PC-3 (cell line): ENCODE measurements around the gene MMP27. TPM values are rescaled to one million over a fixed set of nuclear protein-coding genes. Genes with fewer than 3 reads are reported as not detected.
A peak's percentile ranks its signal among the peaks of the same experiment; 100 is the strongest.

Source experiments
- ATAC-seq: fragments of 200-7000 bp; cut with Tn5 transposase; 2 replicates; pipeline ENCODE4 v1.9.1; 2020; ENCODE audit warnings: mild to moderate bottlenecking, moderate library complexity
- BruUV-seq: library from RNA; stranded (reverse); fragments of 400-500 nt; replicated peaks from 2 replicates; lab custom pipeline; 2021; lab: Mats Ljungman, UMichigan
- CTCF ChIA-PET: fragments of 300-600 bp; sonication (Branson Sonifier 250); formaldehyde crosslinking; loops from one replicate; lab custom pipeline; 2022; ENCODE audit warnings: antibody characterized with exemption; lab: Charles Lee
- POLR2A ChIA-PET: fragments of 300-600 bp; sonication (Branson Sonifier 250); formaldehyde crosslinking; loops from one replicate; lab custom pipeline; 2022; ENCODE audit warnings: antibody characterized with exemption; ENCODE audit not compliant: unreplicated experiment; lab: Charles Lee
- DNase-seq: peaks from one replicate; pipeline ENCODE4 v3.0.0-alpha.2; 2015
- H2AFZ ChIP-seq: fragments of 300-600 bp; sonication (generic); 2 replicates; pipeline ENCODE4 v1.6.0; 2016; ENCODE audit warnings: antibody characterized with exemption, low read length
- H3F3A ChIP-seq: fragments of 300-600 bp; sonication (generic); one replicate; pipeline ENCODE4 v1.6.0; 2017; ENCODE audit warnings: antibody characterized with exemption, low read length, control low read depth, mild to moderate bottlenecking; ENCODE audit not compliant: unreplicated experiment
- H3K27ac ChIP-seq: fragments of 300-600 bp; sonication (generic); 2 replicates; pipeline ENCODE4 v1.5.1; 2016; ENCODE audit warnings: mild to moderate bottlenecking, low read length
- H3K27me3 ChIP-seq: fragments of 300-600 bp; sonication (generic); 2 replicates; pipeline ENCODE4 v1.6.1; 2016; ENCODE audit warnings: low read length, mixed read lengths
- H3K36me3 ChIP-seq: fragments of 300-600 bp; sonication (generic); 2 replicates; pipeline ENCODE4 v1.6.1; 2016; ENCODE audit warnings: low read depth, mixed run types, low read length, mixed read lengths
- H3K4me1 ChIP-seq: fragments of 300-600 bp; sonication (generic); 2 replicates; pipeline ENCODE4 v1.5.1; 2016; ENCODE audit warnings: low read length; ENCODE audit not compliant: insufficient read depth
- H3K4me2 ChIP-seq: fragments of 300-600 bp; sonication (generic); 2 replicates; pipeline ENCODE4 v1.6.0; 2016; ENCODE audit warnings: low read length
- H3K4me3 ChIP-seq: fragments of 300-600 bp; sonication (generic); 2 replicates; pipeline ENCODE4 v1.5.1; 2016; ENCODE audit warnings: mild to moderate bottlenecking, low read length, mixed read lengths
- H3K79me2 ChIP-seq: fragments of 300-600 bp; sonication (generic); 2 replicates; pipeline ENCODE4 v1.6.1; 2017; ENCODE audit warnings: low read length, mixed read lengths
- H3K9ac ChIP-seq: fragments of 300-600 bp; sonication (generic); 2 replicates; pipeline ENCODE4 v1.6.0; 2016; ENCODE audit warnings: mild to moderate bottlenecking, low read length
- H3K9me2 ChIP-seq: fragments of 300-600 bp; sonication (generic); replicated peaks from 2 replicates; pipeline ENCODE4 v1.6.1; 2016; ENCODE audit warnings: mixed run types, low read length, mixed read lengths
- H3K9me3 ChIP-seq: fragments of 300-600 bp; sonication (generic); 2 replicates; pipeline ENCODE4 v1.6.1; 2016; ENCODE audit warnings: low read length, mixed read lengths
- H4K20me1 ChIP-seq: fragments of 300-600 bp; sonication (generic); 2 replicates; pipeline ENCODE4 v1.6.1; 2016; ENCODE audit warnings: low read length, mixed read lengths
- EZH2 ChIP-seq: fragments of 300-600 bp; sonication (generic); IDR thresholded peaks from one replicate; pipeline ENCODE4 v1.6.1; 2017; ENCODE audit warnings: antibody characterized with exemption, mild to moderate bottlenecking, low read length; ENCODE audit not compliant: unreplicated experiment
- EZH2phosphoT487 ChIP-seq: fragments of 300-600 bp; sonication (generic); IDR thresholded peaks from 2 replicates; pipeline ENCODE4 v1.6.1; 2018; ENCODE audit warnings: mild to moderate bottlenecking, antibody characterized with exemption, low read length, borderline replicate concordance
- intact Hi-C: fragments of 100-400 bp; cut with micrococcal nuclease; formaldehyde crosslinking; loops from 2 replicates; pipeline ENCODE4 v1.9.0; 2023
- total RNA-seq: library from RNA; depleted of rRNA; stranded (reverse); fragments of >200 nt; gene quantifications from 2 replicates; pipeline ENCODE4 v1.2.3, GENCODE V29; 2014
- TF ChIP-seq, protein P1 (sequence below): fragments of 300-600 bp; sonication (generic); conservative IDR thresholded peaks from 2 replicates; pipeline ENCODE4 v1.5.1; 2017; ENCODE audit warnings: antibody characterized with exemption, low read depth, mild to moderate bottlenecking, low read length

Gene MMP27
- total RNA-seq, 1 experiment from 2014 or later, result not detected

DNA sequence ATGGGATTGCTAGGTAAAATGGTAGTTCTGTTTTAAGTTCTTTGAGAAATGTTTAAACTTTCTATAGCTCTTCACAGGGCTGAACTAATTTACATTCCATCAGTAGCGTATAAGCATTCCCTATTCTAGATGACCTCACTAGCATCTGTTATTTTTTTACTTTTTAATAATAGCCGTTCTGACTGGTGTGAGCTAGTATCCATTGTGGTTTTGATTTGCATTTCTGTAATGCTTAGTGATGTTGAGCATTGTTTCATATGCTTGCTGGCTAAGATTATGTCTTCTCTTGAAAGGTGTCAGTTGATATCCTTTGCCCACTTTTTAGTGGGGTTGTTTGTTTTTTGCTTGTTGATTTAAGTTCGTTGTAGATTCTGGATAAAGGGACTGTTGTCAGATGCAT is 35.9 kb downstream of the MMP27 start:
- no peaks in the 10 kb centered on the region for H3F3A ChIP-seq
- ChIA-PET CTCF (no interaction called here), POLR2A (no interaction called here)
- H3K9me3 ChIP-seq, result no peaks in the 10 kb centered on the region
- no peaks in the 10 kb centered on the region for H3K27me3 ChIP-seq
- H3K9ac ChIP-seq, result no peak overlapping the region
- no peak for ATAC-seq
- no peak overlapping the region for H2AFZ ChIP-seq
- H3K4me1 ChIP-seq, result no peaks in the 10 kb centered on the region
- DNase-seq, result no peak
- H3K27ac ChIP-seq, result no peak overlapping the region
- no peaks in the 10 kb centered on the region for H3K36me3 ChIP-seq
- intact Hi-C loops, result loop anchor here (5.0 kb wide), 1 partner anchor 807 kb away; no protein-coding TSS in a partner anchor
- H3K9me2 ChIP-seq, result no peaks in the 10 kb centered on the region; the same call in 1 of the 2 replicates
- H4K20me1 ChIP-seq, result no peaks in the 10 kb centered on the region
- no peak overlapping the region for H3K4me3 ChIP-seq
- no peak for TF ChIP-seq EZH2
- no peak for TF ChIP-seq EZH2phosphoT487
- TF ChIP-seq, protein P1, sequence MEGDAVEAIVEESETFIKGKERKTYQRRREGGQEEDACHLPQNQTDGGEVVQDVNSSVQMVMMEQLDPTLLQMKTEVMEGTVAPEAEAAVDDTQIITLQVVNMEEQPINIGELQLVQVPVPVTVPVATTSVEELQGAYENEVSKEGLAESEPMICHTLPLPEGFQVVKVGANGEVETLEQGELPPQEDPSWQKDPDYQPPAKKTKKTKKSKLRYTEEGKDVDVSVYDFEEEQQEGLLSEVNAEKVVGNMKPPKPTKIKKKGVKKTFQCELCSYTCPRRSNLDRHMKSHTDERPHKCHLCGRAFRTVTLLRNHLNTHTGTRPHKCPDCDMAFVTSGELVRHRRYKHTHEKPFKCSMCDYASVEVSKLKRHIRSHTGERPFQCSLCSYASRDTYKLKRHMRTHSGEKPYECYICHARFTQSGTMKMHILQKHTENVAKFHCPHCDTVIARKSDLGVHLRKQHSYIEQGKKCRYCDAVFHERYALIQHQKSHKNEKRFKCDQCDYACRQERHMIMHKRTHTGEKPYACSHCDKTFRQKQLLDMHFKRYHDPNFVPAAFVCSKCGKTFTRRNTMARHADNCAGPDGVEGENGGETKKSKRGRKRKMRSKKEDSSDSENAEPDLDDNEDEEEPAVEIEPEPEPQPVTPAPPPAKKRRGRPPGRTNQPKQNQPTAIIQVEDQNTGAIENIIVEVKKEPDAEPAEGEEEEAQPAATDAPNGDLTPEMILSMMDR, result no peak
- no peaks in the 10 kb centered on the region for H3K79me2 ChIP-seq
- H3K4me2 ChIP-seq, result no peak overlapping the region
- no TSS peak for BruUV-seq

DNA sequence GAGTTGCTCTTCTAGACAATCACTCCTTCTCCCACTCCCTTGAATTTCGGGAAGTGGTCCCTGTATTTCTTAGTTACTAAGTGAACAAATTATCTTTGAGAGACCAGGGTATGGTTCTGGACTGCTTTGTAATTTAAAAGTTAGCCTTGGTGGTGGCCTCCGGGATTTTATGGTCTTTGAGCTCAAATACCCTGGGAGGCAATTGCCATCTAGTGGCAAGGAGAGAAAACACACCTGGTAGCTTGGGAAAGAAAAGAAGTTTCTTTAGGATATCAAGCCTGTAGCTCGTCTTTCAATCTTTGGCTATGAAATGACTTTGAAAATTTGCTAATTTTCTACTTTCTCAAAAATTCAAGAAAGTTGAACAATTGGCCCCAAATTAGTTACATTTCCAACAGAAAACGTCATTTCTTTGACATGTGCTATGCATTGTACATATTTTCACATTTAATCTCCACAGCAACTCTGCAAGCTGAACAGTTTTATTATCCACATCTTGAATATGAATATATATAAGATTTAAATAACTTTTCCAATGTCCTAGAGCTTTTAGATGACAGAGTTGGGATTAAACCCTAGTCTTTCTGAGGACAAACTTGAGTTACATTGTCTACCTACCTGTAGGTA is 39.1 kb downstream of the MMP27 start:
- Histone ChIP-seq H4K20me1 (no peaks in the 10 kb centered on the region), H3K27me3 (no peaks in the 10 kb centered on the region), H3K9me3 (no peaks in the 10 kb centered on the region), H2AFZ (no peak overlapping the region), H3K27ac (no peak overlapping the region), H3K9me2 (no peaks in the 10 kb centered on the region), H3K9ac (no peak overlapping the region), H3K79me2 (no peaks in the 10 kb centered on the region), H3K4me3 (no peak overlapping the region), H3F3A (no peaks in the 10 kb centered on the region), H3K36me3 (no peaks in the 10 kb centered on the region), H3K4me1 (no peaks in the 10 kb centered on the region), H3K4me2 (peak overlapping the region; percentile 14; the same call in 1 of the 2 replicates)
- DNase-seq (peak; percentile 79), ATAC-seq (peak; percentile 67)
- TF ChIP-seq, protein P1, result peak; percentile 97
- TF ChIP-seq EZH2phosphoT487, result no peak
- no peak for TF ChIP-seq EZH2
- ChIA-PET CTCF (interaction anchor here (0.6 to 2.6 kb wide), 15 partner anchors 19 to 1542 kb away, joined by 3 to 37 read pairs (median 3); no protein-coding TSS in a partner anchor), POLR2A (interaction anchor here (0.6 to 0.9 kb wide), 4 partner anchors 45 to 294 kb away, joined by 3 to 4 read pairs (median 4); no protein-coding TSS in a partner anchor)
- no TSS peak for BruUV-seq
- intact Hi-C loops, result loop anchor here (1.0 to 5.0 kb wide), 5 partner anchors 54 to 804 kb away; no protein-coding TSS in a partner anchor
